HepG2 (cell line): ENCODE data around the gene LAMTOR2. TPM values are rescaled to one million over a fixed set of nuclear protein-coding genes. Genes with fewer than 3 reads are reported as not detected.

ENCODE experiments used
- CCDC6 ChIP-seq: sonication (generic); formaldehyde crosslinking; IDR thresholded peaks from 2 replicates; pipeline ENCODE4 v1.8.1; 2022; ENCODE audit warnings: mild to moderate bottlenecking, missing genetic modification reagents, moderate library complexity
- CREM ChIP-seq, 2 experiments: sonication (generic) in 1 of 2; formaldehyde crosslinking in 1 of 2; IDR thresholded peaks; 2 replicates each; pipeline versions ENCODE4 v1.4.0 to v1.6.1; 2016 to 2020; ENCODE audit warnings: antibody characterized with exemption in 1 of 2, mild to moderate bottlenecking in 1 of 2, missing genetic modification reagents in 1 of 2
- ELF1 ChIP-seq: sonication (generic); formaldehyde crosslinking; IDR thresholded peaks from 2 replicates; pipeline ENCODE4 v1.4.0; 2020; ENCODE audit warnings: missing genetic modification reagents
- MIXL1 ChIP-seq: IDR thresholded peaks from 2 replicates; pipeline ENCODE4 v1.6.1; 2016
- NFAT5 ChIP-seq: sonication (generic); formaldehyde crosslinking; IDR thresholded peaks from 2 replicates; pipeline ENCODE4 v1.4.0; 2020; ENCODE audit warnings: missing genetic modification reagents
- NFYC ChIP-seq: IDR thresholded peaks from 2 replicates; pipeline ENCODE4 v1.6.1; 2016; ENCODE audit warnings: missing genetic modification reagents, missing compliant biosample characterization
- POLR2A ChIP-seq, 2 experiments: IDR thresholded peaks; 2 replicates each; pipeline ENCODE4 v1.6.1; 2011; ENCODE audit warnings: low read depth in 2 of 2, low read length in 2 of 2, mild to moderate bottlenecking in 1 of 2, moderate library complexity in 1 of 2; ENCODE audit not compliant: insufficient read depth in 1 of 2
- RAD21 ChIP-seq: fragments of 450-650 bp; formaldehyde crosslinking; IDR thresholded peaks from 2 replicates; pipeline ENCODE4 v1.5.0; 2020; ENCODE audit warnings: mild to moderate bottlenecking
- TOPORS ChIP-seq: sonication (generic); formaldehyde crosslinking; IDR thresholded peaks from 2 replicates; pipeline ENCODE4 v1.8.0; 2023; ENCODE audit warnings: mild to moderate bottlenecking, missing genetic modification reagents
- U2AF1 ChIP-seq: fragments of 200-400 bp; formaldehyde crosslinking; optimal IDR thresholded peaks from 2 replicates; pipeline ENCODE3; 2017; ENCODE audit warnings: mild to moderate bottlenecking, low read depth, low read length
- ZBTB38 ChIP-seq: sonication (generic); formaldehyde crosslinking; IDR thresholded peaks from 2 replicates; pipeline ENCODE4 v1.5.1; 2020; ENCODE audit warnings: mild to moderate bottlenecking, missing genetic modification reagents
- ZFP36L1 ChIP-seq: sonication (generic); formaldehyde crosslinking; IDR thresholded peaks from 2 replicates; pipeline ENCODE4 v1.8.0; 2022; ENCODE audit warnings: mild to moderate bottlenecking, missing genetic modification reagents, moderate library complexity
- ZNF143 ChIP-seq: sonication (generic); formaldehyde crosslinking; IDR thresholded peaks from 2 replicates; pipeline ENCODE4 v1.4.0; 2020; ENCODE audit warnings: missing genetic modification reagents
- ZNF713 ChIP-seq: sonication (generic); formaldehyde crosslinking; IDR thresholded peaks from 2 replicates; pipeline ENCODE4 v1.4.0; 2020; ENCODE audit warnings: mild to moderate bottlenecking, missing genetic modification reagents
- polyA plus RNA-seq, 8 experiments: library from polyadenylated mRNA; depleted of rRNA in 3 of 8; stranded (reverse) in 7 of 8; unstranded in 1 of 8; fragments of >200 nt; fragmentation: Illumina TruSeq in 4 of 8; extraction: Trizol in 4 of 8; gene quantifications; 2 replicates each; pipeline versions ENCODE4 v1.2.1 to v1.2.3, GENCODE V29; 2011 to 2016; ENCODE audit warnings: low read depth in 4 of 8, missing spikeins in 1 of 8, mixed read lengths in 1 of 8; ENCODE audit not compliant: insufficient read depth in 1 of 8
- total RNA-seq, 5 experiments: library from RNA; depleted of rRNA; stranded (reverse); fragments of >200 nt; fragmentation: Illumina TruSeq; extraction: Trizol; gene quantifications; 2 replicates each; pipeline ENCODE4 v1.2.3, GENCODE V29; 2016; ENCODE audit warnings: low read depth in 1 of 5
- TF ChIP-seq, protein P1 (sequence below): sonication (generic); formaldehyde crosslinking; IDR thresholded peaks from 2 replicates; pipeline ENCODE4 v1.5.1; 2020; ENCODE audit warnings: mild to moderate bottlenecking, missing genetic modification reagents, borderline replicate concordance
- TF ChIP-seq, protein P2 (sequence below): IDR thresholded peaks from 2 replicates; pipeline ENCODE4 v1.6.1; 2016; ENCODE audit warnings: missing biosample characterization, missing genetic modification reagents, low read depth

LAMTOR2 gene
- total and polyA plus RNA-seq, 2 of the 13 experiments (the other 11 are each of a cell fraction or from before 2014, with no cell fraction given) = 36.5 to 66.4 TPM

DNA sequence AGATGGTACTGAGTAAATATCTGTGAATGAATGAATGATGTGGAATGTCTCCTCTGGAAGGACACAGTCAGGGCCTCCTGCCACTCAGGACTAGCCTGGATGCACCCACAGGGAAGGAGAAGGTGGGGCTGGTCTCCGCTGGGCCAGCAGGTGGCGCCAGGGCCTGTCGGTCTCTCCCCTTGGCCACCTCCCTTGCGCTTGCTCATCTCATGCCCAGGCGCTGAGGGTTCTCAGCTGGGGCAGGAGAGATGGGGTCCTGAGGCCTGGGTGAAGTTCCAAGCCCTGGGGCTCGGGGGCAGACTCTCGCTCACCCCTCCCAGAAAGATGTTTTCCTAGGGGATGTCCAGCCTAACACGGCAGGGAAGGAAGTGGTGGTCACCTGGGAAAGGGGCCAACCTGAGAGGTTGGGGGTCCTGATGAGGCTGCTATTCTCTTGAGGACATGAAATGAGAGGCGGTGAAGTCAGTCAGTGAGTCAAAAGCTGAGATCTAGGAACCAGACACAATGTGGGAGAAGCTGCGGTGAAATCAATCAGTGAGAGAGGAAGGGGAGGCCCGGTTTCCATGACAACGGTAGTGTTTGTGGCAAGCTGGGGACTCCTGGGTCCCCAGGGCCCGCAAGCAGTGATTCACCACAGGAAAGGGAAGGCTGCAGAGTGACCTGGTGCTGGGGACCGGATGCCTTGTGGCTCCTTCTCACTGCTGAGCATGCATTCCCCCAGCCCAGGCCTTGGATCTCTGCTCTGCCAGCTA, 42.2 kb downstream of the LAMTOR2 start (continued):
- TF ChIP-seq NFAT5 (CRISPR knock-in tag) = no peak
- TF ChIP-seq POLR2A (IDR thresholded peaks at IDR 0.05; ENCODE audit: insufficient read depth in 1 of 2, low read depth in 2 of 2, low read length in 2 of 2) = no peak
- TF ChIP-seq RAD21 (CRISPR knock-in tag) = peak; percentile 98
- no peak; the same call in 1 of the 2 replicates for TF ChIP-seq ZBTB38 (CRISPR knock-in tag)
- TF ChIP-seq TOPORS (CRISPR knock-in tag) = no peak
- TF ChIP-seq ELF1 (CRISPR knock-in tag) = no peak
- 0 out of 2 replicates have a peak, but pooled peaks have one; percentile 65 for TF ChIP-seq ZFP36L1 (CRISPR knock-in tag)
- no peak for TF ChIP-seq CREM (IDR thresholded peaks at IDR 0.05)
- TF ChIP-seq CREM (CRISPR knock-in tag; IDR thresholded peaks at IDR 0.05) = no peak
- no peak for TF ChIP-seq ZNF713 (CRISPR knock-in tag)
- TF ChIP-seq ZNF143 (CRISPR knock-in tag) = no peak
- no peak for TF ChIP-seq NFYC (CRISPR knock-in tag)
- TF ChIP-seq, protein P1, sequence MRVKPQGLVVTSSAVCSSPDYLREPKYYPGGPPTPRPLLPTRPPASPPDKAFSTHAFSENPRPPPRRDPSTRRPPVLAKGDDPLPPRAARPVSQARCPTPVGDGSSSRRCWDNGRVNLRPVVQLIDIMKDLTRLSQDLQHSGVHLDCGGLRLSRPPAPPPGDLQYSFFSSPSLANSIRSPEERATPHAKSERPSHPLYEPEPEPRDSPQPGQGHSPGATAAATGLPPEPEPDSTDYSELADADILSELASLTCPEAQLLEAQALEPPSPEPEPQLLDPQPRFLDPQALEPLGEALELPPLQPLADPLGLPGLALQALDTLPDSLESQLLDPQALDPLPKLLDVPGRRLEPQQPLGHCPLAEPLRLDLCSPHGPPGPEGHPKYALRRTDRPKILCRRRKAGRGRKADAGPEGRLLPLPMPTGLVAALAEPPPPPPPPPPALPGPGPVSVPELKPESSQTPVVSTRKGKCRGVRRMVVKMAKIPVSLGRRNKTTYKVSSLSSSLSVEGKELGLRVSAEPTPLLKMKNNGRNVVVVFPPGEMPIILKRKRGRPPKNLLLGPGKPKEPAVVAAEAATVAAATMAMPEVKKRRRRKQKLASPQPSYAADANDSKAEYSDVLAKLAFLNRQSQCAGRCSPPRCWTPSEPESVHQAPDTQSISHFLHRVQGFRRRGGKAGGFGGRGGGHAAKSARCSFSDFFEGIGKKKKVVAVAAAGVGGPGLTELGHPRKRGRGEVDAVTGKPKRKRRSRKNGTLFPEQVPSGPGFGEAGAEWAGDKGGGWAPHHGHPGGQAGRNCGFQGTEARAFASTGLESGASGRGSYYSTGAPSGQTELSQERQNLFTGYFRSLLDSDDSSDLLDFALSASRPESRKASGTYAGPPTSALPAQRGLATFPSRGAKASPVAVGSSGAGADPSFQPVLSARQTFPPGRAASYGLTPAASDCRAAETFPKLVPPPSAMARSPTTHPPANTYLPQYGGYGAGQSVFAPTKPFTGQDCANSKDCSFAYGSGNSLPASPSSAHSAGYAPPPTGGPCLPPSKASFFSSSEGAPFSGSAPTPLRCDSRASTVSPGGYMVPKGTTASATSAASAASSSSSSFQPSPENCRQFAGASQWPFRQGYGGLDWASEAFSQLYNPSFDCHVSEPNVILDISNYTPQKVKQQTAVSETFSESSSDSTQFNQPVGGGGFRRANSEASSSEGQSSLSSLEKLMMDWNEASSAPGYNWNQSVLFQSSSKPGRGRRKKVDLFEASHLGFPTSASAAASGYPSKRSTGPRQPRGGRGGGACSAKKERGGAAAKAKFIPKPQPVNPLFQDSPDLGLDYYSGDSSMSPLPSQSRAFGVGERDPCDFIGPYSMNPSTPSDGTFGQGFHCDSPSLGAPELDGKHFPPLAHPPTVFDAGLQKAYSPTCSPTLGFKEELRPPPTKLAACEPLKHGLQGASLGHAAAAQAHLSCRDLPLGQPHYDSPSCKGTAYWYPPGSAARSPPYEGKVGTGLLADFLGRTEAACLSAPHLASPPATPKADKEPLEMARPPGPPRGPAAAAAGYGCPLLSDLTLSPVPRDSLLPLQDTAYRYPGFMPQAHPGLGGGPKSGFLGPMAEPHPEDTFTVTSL (CRISPR knock-in tag) = no peak
- TF ChIP-seq CCDC6 (CRISPR knock-in tag) = no peak
- TF ChIP-seq U2AF1 = no peak
- TF ChIP-seq, protein P2, sequence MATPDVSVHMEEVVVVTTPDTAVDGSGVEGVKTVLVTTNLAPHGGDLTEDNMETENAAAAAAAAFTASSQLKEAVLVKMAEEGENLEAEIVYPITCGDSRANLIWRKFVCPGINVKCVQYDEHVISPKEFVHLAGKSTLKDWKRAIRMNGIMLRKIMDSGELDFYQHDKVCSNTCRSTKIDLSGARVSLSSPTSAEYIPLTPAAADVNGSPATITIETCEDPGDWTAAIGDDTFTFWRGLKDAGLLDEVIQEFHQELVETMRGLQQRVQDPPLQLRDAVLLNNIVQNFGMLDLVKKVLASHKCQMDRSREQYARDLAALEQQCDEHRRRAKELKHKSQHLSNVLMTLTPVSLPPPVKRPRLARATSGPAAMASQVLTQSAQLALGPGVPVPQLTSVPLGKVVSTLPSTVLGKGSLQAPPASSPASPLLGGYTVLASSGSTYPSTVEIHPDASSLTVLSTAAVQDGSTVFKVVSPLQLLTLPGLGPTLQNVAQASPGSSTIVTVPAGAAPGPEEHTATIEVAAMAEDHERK (CRISPR knock-in tag) = no peak
- peak; percentile 56; the same call in 1 of the 2 replicates for TF ChIP-seq MIXL1 (CRISPR knock-in tag)
